ENCODE measurements around the gene PGAP6.
"Not testable (repeated sequence)": the region's sequence is repeated elsewhere in the genome, so short reads cannot be mapped to it uniquely, and the experiment has no call there.

Gene PGAP6

GRCh38 chr16:348495-348894 is 33.3 kb downstream of the PGAP6 start:
- DNase-seq: not testable (repeated sequence)

DNA sequence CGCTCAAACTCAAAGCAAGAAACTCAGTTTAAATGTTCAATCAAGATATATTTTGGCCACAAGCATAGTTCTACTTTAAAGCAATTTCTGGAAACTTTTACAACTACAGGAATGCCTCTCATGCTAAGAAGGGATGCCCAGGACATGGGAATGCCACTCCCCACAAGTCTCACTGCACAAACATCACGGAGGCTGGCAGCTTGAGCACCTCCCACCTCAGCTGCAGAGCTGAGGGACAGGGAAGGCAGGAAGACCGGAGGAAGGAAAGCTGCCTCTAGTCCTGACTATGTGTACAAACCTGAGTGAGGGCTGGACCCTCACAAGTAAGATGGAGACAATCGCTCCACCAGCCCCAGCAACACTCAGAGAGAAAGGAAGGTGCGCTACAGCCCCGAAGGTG is 34.6 kb downstream of the PGAP6 start:
- DNase-seq: no peak

GRCh38 chr16:346587-346986 is 35.2 kb downstream of the PGAP6 start:
- no peak for DNase-seq

DNA sequence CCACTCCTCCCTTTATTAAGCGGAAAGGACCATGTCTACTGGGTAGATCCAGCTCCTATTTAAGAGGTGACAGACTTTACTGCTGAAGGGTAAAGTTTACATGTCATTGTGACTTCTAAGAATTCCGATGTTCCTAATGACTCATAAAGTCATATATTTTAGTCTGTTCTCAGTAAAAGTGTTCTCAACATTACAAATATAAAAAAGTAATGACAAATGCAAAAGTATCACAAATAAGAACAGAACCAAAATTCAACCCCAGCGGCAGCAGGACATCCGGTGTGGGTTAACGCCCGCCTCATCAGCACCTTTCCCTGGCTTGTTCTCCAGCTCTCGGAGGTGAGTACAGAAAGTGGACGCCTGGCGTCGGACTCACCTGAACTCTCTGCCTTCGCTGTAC is 36.0 kb downstream of the PGAP6 start:
- no peak for DNase-seq

DNA sequence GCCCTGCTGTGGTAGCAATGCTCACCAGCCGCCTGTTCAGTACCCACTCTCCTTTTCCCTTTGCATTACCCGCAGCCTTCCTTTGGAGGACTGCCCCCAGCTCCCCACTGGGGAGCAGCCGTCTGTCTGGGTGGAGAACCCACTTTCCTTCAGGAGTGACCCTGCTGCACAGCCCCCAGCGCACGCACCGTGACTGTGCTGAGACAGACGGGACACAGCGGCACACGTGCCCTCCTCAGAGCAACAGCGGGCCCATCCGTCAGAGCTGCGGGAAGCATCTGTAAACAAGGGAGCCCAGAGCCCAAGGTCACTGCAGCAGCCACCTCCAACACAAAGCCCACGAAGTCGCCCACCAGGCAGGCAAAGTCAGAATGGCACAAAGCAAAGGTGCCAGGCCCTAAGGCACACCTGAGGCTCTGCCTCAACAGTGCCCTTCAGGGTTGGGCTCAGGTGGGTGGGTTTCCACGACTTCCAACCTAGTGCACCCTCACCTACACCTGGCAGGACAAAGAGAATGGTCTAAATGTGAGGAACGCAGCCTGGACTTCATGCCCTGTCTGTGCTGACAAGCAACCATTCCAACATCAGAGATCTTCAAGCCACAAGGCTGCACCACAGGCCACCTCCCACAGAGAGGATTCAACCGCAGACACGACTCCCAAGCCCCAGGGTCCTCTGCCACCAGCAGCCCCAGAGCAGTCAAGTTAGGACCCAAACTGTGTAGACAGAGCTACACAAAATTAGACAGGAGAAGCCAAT is 39.1 kb downstream of the PGAP6 start:
- no peak for DNase-seq

GRCh38 chr16:341974-342336 is 39.8 kb downstream of the PGAP6 start:
- DNase-seq: not testable (repeated sequence)

GRCh38 chr16:341095-341973 is 40.4 kb downstream of the PGAP6 start:
- not testable (repeated sequence) for DNase-seq

DNA sequence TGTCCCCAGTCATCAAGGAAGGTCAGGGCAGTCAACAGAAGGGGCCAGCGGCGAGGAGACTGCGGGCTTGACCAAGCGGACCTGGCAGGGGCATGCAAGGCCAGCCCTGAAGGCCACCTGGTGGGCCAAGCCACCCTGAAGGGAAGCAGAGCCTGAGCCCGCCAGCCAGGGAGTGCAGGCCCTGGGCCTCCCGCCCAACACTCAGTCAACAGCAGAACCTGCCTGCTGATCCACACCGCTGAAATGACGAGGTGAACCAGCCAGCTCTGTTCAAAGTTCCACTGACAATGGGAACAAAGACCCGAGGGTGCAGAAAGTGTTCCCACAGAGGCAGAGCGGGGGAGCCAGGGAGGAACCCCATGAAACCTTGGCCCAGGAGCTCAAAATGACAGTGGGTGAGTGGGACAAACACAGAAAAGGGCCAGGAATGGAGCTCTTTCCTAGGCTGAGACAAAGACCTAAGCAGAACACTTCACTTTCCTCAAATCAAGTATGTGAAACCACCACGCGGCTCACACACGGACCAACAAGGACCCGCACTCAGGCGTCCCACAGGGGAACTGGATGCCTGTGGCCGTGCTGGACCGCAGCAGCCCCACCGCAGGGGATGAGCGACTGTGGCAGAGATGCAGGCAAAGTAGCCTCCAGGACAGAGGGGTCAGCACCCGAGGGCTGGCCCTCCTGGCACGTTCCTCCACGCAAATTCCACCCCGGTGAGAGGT is 41.2 kb downstream of the PGAP6 start:
- DNase-seq: no peak

DNA sequence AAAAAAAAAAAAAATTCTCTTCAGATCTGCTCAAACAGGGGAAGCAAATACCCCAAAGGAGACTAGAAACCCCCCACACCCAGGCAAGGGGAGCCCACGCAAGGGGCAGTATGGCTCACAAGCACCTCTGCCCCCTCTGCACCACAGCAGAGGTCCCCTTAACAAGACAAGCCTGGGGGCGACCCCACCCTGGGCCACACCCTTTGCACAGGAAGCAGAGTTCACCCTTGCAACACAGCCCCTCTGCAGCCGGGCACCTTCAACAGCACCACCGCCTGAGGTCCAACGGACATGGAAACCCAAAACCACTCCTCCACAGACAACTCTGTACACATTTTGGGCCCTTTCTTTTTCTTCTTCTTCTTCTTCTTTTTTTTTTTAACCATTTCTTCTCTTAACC is 42.1 kb downstream of the PGAP6 start:
- no peak for DNase-seq

DNA sequence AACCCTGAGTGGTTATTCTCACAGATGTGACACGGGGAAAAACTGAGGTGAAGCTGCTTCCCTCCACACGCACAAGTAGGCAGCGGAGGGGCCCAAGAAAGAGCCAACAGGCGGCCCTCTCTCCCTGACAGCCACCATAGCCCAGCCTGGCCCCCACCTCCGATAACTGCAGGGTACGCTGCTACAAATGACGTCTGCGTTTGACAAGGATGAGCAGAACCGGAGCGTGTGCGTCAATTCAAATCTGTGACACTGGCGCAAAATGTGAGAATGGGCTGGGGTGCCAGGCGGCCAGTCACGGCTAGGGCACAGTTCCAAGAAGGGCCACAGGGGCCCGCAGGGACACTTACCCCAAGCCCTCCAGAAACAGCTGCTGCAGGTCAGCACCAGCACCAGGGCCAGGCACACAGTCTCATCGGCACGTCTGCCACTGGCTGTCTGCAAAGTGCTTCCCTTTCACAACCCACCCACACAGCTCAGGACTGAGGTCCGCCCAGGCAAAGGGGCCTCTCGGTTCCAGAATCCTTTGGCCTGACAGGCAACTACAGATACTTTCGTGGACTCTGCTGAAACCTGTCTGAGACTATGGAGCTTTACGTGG is 43.7 kb downstream of the PGAP6 start:
- DNase-seq: no peak

- DNase-seq: no peak
Observed at GRCh38 chr16:337437-337836, 44.3 kb downstream of the PGAP6 start.

- no peak for DNase-seq
Observed at GRCh38 chr16:336269-336668, 45.5 kb downstream of the PGAP6 start.

GRCh38 chr16:334861-335632 is 46.7 kb downstream of the PGAP6 start:
- not testable (repeated sequence) for DNase-seq

GRCh38 chr16:334164-334832 is 47.5 kb downstream of the PGAP6 start:
- not testable (repeated sequence) for DNase-seq

DNA sequence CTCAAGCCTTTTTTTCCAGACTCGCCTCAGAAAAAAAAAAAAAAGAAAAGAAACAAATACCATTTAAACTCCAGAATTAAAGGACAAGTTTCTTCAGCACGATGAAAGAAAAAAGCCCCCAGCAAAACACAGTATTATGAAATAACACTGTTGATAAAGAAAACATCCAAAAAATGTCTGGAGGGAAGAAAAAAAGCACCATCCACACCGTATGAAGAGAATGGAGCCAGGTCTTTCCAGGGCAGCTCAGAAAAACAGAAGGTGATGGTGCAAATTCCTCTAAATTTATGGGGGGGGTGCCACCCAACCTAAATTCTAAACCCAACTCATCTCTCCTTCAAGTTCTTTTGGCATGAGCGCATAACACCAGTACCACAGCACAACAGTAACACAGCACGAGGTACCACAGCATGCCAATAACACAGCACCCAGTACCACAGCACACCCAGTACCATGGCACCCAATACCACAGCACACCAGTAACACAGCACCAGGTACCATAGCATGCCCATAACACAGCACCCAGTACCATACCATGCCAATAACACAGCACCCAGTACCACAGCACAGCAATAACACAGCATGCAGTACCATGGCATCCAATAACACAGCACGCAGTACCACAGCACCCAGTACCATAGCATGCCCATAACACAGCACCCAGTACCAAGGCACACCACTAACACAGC is 48.2 kb downstream of the PGAP6 start:
- DNase-seq: no peak

DNA sequence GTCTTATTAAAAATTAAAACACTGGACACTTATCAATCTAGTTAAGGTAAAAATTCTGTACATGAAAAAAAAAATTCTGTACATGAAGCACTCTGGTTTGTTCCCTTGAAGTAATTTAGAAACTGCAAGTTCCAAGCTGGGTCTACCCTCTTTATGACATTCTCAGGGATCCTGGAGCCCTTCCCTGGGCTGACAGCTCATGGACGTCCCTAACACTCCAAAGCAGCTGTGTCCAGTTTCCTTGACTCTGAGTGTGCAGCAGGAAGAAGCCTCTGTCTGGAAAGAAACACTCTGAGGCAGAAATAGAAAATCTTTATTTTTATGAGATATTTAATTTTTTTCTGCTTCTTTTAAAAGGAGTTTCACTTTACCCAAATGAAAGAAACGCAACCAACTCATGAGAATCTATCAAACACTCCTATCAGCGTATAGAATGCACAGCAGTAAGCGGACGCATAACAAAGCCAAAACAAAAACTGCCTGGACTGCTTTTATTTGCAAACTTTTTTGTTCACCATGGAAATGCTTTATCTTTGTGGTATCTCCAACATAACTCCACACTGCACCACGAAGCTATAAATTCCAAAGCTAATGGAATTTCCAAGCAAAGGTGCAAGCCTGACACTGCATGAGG is 50.5 kb downstream of the PGAP6 start:
- not testable (repeated sequence) for DNase-seq

DNA sequence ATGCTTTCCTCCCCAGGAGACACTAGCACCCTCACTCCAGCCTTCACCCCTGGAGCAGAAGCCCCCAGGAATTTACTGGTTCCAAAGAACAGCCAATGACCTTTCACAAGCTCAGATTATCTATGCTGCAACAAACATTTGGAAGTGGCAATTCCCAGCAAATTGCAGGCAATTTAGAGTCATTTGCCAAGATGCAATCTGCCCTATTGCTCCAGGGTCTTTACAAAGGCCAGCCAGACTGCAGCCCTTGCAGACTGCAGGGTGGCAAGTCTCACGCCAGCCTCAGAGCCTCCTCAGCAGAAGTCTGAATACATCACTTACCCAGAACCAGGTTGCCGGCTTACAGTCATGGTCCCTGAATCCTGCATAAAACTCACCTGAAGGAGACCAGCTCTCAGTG is 51.0 kb downstream of the PGAP6 start:
- no peak for DNase-seq

- DNase-seq: no peak
Observed at GRCh38 chr16:325375-326145, 56.2 kb downstream of the PGAP6 start.

- DNase-seq: peak; percentile 82
Observed at GRCh38 chr16:324451-325334, 57.1 kb downstream of the PGAP6 start.
